Activated CD4-positive, CD25-positive, alpha-beta regulatory T cell treated with anti-CD3 and anti-CD28 coated beads, Interleukin-2, amount 50 U/mL, for 24 hours (primary cell): Measurements from ENCODE around the gene TAF4.

Experiments used
- ATAC-seq, 2 donors: fragments of 150-1000 bp; cut with Tn5 transposase; one replicate each; pipeline ENCODE4 v1.10.0; 2021; ENCODE audit warnings: mild to moderate bottlenecking in 1 of 2, moderate library complexity in 1 of 2

TAF4 gene

DNA sequence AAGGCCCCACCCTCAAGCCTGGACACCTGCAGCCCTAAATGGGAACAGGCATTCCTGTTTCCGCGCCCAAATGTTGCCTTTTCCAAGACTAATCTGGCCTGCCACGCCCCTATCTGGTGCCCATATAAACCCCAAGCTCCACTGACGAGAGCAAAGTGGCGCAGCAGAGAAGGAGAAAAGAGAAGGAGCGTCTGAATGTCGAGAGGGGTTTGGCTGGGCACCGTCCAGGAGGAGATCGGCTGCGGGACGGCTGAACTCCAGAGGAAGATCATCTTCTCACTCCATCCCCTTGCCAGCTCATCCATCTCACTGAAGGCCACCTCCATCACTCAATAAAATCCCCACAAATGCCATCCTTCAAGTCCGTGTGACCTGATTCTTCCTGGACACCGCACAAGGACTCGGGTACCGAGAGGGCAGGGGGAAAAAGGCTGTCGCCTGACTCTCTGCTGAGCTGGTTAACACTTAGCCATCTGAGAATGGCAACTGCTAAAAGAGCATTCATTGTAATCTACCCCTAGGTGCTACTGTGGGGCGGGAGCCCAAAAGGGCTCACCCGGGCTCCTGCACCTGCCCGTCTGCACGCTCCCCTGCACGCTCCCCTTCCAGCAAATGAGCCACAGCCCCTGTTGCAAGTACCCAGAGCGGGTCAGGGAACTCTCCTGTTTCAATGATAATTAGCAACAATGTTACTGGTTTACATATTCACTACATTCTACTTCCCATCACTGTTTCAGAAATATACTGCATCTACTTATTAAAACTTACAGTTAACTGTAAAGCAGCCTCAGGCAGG, 23.5 kb downstream of the TAF4 start:
- ATAC-seq = no peak

DNA sequence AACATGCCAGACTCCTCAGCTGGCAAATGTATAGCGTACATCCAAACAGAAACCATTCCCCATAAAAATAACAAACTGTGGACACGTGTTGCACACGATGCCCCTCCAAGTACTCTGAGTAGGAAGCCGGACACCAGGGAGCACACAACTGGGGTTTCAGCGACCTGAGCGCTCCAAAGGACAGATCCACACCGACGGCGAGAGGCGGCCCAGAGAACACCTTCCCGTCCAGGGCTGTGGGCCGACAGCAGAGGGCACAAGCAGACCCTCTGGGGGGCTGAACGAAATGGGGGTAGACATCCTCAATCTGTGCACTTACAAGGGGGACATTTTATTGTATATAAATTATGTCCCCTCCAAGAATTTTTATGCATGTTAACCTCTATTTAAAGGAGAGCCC, 24.7 kb downstream of the TAF4 start:
- ATAC-seq = no peak

DNA sequence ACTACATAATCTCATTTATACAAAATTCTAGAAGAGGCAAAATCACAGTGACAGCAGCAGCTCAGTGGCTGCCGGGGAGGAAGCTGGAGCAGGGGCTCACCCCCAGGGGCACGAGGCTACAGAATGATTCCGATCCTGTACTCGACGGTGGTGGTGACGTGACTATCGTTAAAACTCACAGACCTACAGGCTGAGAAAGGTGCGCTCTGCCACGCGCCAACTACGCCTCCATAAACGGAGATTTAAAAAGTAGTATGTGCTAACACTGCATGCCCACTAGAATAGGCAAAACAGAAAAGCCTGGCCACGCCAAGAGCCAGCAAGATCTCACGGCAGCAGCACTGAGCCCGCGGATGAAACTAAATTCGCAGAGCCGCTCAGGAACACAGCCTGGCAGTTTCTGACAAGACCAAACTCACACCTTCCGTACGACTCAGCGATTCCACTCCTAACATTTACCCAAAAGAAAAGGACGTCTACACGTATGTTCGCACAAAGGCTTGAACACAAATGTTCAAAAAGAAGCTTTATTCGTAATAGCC, 25.2 kb downstream of the TAF4 start:
- no peak for ATAC-seq

DNA sequence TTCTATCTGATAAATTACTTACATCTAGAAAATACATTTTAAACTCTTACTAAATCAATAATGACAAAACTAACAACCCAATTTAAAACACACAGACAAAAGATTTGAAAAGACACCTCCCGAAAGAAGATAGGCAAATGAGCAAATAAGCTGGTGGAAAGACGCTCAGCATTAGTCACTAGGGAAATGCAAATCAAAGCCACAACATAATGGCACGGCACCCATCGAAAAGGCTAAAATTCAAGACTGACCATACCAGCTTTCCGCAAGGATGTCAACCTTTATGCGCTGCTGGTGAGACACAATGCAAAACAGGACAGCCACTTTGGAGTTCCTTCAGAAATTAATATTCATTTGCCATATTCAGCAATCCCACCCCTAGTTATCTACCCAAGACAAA, 25.9 kb downstream of the TAF4 start:
- ATAC-seq = no peak

DNA sequence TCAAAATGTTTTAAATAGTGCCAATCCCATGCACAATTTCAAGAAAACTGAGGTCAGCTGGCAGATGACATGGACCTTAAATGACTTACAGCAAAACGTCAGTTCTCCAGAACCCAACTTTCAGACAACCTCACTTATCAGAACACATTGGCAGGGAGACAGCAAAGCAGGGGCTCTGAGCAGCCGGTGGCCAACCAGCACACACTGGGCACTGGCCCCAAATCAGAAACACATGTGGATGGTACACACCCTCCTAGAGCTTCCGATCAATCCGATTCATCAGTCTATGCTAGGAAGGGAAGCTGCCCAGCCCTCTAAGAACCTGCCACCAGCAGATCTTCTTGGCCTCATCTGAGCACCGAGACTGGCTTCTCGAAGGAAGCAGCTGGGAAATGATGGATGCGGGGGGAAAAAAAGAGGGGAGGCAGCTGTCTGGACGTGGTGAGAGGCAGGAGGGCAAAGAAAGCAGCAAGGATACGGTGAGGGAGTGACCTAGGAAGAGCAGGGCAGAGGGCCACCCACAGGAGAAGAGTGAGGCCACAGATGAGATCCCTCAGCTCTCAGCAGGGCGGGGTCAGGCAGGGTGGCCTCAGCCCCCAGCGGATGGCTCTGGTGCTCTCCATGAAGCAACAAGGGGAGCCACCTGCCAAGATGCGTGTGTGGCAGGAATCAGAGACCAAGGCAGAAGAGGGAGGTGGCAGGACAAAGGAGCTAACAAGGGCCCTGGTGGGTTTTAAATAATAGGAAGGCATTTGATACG, 32.9 kb downstream of the TAF4 start:
- no peak for ATAC-seq

DNA sequence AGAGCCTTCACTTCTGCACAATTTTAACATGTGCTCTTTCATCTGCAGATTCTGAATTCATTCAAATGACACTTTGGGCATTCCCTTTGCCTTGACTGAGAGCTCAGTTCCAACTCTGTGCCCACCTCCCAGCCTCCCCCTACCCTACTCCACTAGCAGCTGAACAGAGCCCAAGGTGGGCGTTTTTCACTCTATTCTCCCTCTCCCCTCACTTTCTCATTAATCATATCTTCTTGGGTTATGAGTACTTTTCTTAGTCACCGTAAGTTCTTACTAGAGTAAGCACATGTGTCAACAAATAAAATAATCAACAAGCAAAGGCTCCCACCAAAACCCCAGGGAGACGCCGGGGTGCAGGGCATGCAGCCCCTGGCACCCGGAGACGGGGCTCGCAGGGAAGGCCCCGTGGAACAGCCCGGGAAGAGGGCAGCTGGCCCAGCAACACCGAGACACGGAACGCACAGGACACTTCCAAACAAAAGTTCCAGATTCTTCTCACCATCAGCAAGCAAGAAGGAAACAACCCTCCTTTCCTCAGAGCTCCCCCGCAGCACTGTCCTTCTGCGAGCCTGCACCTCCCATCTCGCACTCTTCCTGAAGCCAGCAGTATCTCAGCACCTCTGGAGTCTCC, 34.1 kb downstream of the TAF4 start:
- ATAC-seq = peak; percentile 55 to 73

DNA sequence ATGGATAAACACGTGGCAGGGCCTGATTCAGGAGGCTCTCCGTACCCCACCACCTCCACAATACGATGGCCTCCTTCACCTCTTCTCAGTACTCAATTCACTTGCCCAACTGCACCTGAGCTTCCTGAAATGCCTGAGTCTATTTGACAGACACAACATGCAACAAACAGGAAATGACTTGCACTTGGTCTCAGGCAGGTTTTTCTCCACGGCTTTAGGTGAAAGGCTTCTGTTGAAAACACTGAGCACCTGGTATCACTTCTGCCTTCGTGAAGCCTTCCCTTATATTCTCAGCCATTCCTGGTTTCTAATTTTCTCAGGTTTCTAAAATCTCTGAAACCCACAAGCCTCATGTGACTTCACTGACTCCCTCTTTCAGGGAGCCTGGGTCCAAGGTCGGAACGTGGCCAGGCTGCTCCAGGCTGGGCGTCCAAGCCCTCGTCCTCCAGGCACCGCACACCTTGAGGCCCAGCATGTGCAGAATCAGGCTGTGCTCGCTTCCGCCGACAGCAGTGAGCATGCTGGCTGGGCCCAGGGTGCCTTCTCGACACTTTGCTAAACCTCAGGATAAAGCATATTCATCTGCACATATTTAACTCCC, 34.7 kb downstream of the TAF4 start:
- peak; percentile 51 to 65 for ATAC-seq

DNA sequence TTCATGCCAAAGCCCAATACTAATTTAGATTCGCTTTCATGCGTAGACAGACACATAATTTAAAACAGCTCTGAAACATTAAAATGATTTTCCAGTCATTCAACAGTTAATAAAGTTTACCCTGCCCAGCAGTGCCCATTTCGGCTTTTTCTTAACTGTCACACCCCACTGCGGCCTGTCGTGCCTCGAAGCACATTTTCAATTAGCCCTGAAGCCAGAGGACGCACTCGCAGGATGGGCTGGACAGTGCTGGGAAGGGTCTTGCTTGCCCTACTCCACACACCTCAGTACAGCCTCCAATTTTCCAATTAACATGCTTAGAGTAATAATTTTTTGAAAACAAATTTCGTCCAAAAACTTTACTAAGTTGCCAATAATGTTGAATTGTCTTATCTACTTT, 35.3 kb downstream of the TAF4 start:
- ATAC-seq = no peak

DNA sequence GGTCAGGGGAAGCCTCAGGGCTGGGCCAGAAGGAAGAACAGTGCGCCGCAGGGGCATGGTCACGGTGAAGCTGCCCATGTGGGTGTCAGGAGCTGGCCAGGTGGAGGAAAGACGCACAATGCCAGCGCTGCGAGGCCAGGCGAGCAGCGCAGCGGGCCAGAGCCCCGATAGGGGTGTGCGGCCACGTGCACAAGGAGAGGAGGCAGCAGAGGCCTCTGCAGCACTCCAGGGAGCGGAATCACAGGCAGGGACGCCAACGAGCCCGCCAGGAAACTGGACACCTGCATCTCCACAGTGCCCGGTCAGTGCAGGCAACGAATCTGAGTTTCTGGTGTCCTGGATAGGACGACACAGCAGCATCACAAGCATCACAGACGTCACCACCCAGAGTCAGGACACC, 35.7 kb downstream of the TAF4 start:
- no peak for ATAC-seq

DNA sequence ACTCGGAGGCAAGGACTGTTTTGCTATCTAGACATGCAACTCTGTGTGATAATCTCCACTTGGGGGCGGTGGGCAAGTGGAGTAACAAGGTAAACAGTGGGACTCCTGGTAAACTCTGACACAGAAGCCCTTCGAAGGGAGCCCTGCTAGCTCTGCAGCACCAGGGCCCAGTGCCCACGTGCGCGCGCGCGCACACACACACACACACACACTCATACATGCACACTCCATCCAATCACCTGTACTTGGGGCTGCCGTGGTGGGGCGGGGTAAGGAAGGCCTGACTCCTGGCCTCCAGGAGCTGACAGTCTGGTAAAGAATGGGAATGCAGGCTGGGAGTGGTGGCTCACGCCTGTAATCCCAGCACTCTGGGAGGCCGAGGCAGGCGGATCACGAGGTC, 36.4 kb downstream of the TAF4 start:
- no peak for ATAC-seq

DNA sequence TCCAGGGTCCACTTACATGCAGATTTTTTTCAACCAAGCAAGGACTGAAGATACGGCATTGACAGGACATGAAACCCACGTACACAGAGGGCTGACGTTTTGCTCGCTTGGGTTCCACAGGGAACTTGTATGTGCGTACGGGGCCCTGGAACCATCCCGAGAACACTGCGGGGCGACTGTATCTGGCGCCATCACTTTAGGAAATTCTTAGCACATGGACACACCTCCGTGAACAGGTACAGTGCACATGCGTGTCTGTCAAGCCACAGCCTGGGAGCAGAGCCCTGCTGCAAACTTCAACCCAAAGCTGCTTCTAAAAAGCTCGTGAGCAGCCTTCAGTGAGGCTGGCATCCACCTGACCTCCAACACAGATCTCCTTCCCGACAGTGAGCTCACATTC, 37.3 kb downstream of the TAF4 start:
- ATAC-seq = no peak

DNA sequence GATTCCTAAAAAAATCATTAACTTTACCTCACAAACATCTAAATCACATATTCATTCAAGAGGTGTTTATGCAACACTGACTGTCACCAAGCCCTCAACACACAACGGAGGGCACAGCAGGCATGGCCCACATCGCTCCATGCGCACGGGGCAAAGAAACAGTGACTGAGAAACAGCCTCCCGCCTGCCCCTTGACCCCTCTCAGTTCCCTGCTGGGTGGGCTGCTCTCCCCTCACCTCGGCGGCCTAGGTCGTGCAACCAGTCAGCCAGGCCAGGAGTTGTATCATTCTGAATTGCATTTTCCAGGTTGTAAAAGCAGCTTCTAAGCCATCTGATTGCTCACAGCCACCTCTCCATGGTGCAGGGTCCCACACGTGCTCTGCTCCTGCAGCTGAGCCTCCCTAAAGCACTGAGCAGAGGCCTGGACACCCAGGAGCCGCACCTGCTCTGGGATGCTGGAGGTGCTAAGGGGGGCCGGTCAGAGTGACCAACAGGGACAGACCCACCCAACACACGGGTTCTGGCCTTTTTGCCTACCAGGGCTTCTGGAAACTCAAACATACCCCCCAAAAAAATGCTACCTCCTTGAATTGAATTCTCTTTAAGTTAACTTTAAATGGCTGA, 37.9 kb downstream of the TAF4 start:
- ATAC-seq = no peak

DNA sequence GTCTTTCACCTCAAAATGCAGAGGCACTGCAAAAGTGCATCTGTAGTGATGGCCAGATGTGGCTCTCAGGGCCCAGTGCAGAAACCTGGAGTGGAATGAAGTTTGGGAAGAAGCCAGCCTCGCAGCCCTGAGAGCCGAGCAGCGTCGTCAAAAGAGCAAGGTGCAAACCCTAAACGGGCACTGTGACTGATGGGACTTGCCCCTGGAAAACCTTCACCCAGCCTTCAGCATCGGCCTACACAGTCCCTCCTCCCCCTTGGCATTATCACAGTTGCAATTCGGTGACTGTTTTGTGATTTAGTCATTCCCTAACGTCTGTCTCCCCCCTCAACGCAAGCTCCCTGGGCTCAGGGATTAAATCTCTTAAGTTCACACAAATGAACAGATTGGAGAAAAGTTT, 38.6 kb downstream of the TAF4 start:
- no peak for ATAC-seq

DNA sequence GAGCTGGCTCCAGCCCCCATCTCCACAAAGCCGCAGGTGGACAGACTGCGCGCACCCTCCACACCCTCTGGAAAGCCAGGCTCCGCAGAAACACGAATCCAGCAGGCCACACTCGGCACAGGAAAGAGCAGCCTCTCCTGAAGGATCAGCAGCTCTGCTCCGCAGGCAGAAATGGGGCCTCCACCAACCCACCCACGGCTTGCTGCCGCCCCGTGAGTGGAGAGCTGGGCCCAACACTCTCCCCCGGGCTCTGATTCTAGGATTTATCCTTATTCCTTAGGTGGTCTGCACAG, 39.2 kb downstream of the TAF4 start:
- no peak for ATAC-seq

DNA sequence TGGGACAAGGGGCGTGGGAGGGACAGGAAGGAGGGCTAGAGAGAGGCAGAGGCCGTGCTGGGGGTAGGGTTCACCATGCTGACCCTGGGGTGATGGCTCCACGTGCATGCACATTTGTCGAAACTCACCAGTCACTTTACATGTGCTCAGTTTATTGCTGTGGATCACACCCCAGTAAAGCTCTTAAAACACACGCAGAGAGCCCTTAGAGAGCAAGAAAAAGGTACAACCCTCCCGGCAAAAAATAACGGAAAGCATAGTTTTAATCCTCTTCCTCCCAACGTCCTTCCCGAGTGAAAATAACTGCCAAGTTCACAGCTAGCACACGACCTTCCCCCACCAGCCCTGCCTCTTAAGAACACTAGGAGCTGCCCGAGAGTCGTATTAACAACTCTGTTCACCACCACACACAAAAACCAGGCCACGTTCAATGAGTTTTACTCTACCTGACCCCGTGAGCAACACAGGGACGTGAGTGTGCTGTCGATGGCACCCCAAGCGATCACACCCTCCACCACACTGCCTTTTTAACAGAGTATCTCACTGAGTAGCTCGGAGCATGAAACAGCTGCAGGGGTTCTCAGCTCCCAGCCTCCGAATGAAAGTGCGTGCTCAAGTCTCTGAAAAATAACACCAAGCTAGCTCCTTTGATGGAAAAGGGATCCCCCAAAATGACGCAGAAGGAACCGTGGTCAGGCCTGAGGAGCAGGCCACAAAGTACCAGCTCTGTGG, 39.7 kb downstream of the TAF4 start:
- ATAC-seq = peak; percentile 33 to 35

DNA sequence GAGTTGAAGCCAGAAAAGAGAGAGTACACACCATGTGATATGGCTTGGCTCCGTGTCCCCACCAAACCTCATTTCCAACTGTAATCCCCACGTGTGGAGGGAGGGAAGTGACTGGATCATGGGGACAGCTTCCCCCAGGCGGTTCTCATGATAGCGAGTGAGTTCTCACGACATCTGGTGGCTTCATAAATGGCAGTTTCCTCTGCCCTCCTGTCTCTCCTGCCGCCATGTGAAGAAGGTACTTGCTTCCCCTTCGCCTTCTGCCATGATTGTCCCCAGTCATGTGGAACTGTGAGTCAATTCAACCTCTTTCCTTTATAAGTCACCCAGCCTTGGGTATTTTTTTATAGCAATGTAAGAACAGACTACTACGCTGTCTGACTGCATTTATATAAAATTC, 40.3 kb downstream of the TAF4 start:
- no peak for ATAC-seq

DNA sequence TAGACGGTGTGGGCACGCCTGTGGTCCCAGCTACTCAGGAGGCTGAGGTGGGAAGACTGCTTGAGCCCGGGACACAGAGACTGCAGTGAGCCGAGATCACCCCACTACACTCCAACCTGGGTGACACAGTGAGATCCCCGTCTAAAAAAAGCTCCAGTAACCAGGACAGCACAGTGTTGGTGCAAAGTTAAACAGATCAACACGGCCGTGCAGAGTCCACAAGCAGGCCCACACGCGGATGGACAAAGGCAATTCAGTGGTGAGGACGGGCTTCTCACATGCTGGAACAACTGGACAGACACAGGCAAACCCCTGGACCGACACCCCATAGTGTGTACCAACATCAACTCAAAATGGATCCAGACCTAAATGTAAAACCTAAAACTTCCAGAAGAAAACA, 41.7 kb downstream of the TAF4 start:
- ATAC-seq = no peak

DNA sequence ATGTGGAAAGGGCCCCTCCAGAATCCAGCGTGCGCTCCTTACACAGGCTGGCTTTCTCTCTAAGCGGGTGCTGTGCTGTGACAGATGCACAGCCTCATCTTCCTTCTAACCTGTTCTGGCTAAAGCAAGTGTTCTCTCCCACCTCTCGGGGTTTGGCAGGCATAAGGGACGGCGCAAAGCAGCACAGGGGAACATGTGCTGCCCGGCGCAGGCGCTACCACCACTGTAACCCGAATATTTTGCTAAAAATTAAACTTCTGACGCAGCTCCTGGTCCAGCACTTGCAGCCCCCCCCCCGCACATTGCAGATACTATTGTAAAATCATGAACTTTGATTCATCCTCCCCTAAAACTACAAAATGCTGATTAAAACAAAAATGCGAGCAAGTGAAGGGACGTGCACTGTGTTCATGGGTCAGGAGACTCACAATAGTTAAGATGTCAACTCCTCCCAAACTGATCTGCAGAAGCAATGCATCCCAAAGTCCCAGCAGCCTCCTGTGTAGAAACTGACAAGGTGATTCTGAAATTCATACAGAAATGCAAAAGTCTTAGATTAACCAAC, 43.0 kb downstream of the TAF4 start:
- ATAC-seq = no peak

DNA sequence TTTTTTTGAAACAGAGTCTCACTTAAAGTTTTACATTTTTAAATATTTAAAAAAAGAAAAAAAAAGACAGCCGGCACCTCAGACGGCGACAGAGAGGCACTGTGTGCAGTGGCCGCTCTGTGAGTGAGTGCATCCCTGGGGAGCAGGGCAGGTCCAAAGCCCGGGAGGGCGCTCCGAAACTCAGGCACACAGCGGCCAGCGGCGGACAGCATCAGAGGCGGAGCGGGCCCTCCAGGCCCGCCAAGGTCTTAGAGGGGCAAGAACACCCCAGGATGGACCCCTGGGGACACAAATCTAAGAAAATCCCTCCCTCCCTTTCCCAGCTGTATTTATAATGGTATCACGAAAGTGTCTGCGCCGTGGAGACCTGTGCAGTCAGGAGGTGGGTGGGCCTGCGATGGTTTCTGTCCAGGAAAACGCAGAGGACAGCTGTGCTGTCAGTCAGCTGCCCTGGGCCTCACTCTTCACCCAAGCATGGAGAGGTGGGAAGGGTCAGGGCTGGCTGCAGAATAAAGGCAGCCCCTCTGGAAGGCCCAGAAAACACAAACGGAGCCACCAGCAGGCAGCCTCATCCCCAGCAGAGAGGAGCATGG, 43.8 kb downstream of the TAF4 start:
- ATAC-seq = no peak

DNA sequence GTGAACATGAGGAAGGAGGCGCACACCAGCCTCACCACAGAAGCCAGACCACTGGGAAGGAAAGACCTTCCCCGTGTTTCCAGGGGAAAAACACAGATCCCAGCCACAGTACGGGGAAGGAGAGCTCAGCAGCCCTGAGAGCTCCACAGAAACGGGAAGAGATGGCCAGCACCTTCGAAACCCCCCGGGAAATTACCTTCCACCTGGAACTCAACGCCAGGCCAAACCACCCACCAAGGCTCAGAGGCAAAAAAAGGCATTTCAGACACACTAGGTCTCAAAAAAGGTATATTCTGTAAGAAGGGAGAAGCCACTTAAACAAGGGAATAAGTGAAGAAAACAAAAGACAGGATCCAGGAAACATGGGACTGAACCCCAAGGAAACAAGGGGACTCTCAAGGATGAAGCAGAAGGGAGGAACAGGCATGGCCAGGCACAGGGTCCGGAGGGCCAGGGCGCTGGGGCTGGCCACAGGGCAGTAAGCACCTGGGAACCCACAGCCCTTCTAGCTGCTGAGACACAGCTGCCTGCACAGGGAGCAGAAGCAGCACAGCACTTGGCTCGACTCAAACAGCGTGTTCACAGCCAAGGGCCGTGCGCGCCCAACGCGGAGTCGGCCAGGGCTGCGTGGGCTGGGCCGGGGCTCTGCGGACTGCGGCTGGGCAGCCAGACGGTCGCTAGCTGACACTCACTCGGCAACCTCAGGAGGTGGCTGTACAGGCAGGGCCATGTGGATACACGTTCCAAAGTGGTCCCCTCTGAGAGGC, 44.6 kb downstream of the TAF4 start:
- no peak for ATAC-seq
